Lung (tissue), 12 donors: ENCODE results near the gene C1orf116. TPM values are rescaled to one million over a fixed set of nuclear protein-coding genes. Genes with fewer than 3 reads are reported as not detected.

Experiments used
- ATAC-seq: fragments of 200-7000 bp; cut with Tn5 transposase; one replicate; pipeline ENCODE4 v1.9.1; 2020; ENCODE audit warnings: moderate number of reproducible peaks; ENCODE audit not compliant: insufficient read depth, low FRiP score
- DNase-seq, 3 donors: peaks; one replicate each; pipeline ENCODE4 v3.0.0-alpha.2; 2013 to 2017
- H3K27ac ChIP-seq, 2 donors: one replicate each; pipeline ENCODE4 v1.5.1; 2013; ENCODE audit warnings: mild to moderate bottlenecking in 2 of 2, moderate library complexity in 2 of 2, control low read depth in 1 of 2, inconsistent platforms in 1 of 2, low read depth in 1 of 2, low read length in 1 of 2
- H3K27me3 ChIP-seq, 3 donors: one replicate each; pipeline ENCODE4 v1.5.1; 2013; ENCODE audit warnings: low read length in 2 of 3; ENCODE audit not compliant: control insufficient read depth in 3 of 3, insufficient read depth in 3 of 3
- H3K36me3 ChIP-seq, 4 donors: one replicate each; pipeline ENCODE4 v1.5.1; 2013; ENCODE audit warnings: low read length in 4 of 4, mild to moderate bottlenecking in 1 of 4, moderate library complexity in 1 of 4; ENCODE audit not compliant: control insufficient read depth in 4 of 4, insufficient read depth in 4 of 4
- H3K4me1 ChIP-seq, 5 donors: one replicate each; pipeline ENCODE4 v1.5.1; 2013; ENCODE audit warnings: low read length in 5 of 5, mild to moderate bottlenecking in 2 of 5, moderate library complexity in 1 of 5; ENCODE audit not compliant: control insufficient read depth in 5 of 5, insufficient read depth in 5 of 5
- H3K4me3 ChIP-seq: one replicate; pipeline ENCODE4 v1.5.1; 2013; ENCODE audit warnings: mild to moderate bottlenecking, control low read depth, moderate library complexity
- H3K9ac ChIP-seq, 2 donors: one replicate each; pipeline ENCODE4 v1.5.1; 2013; ENCODE audit warnings: low read length in 2 of 2, control low read depth in 1 of 2; ENCODE audit not compliant: insufficient read depth in 1 of 2
- H3K9me3 ChIP-seq, 4 donors: one replicate each; pipeline ENCODE4 v1.5.1; 2013; ENCODE audit warnings: low read length in 3 of 4, mild to moderate bottlenecking in 1 of 4, moderate library complexity in 1 of 4; ENCODE audit not compliant: control insufficient read depth in 4 of 4, insufficient read depth in 3 of 4
- WGBS, 2 donors: extraction: QIAGEN DNeasy Blood & Tissue Kit; methylation state at CpG; one replicate each; pipeline ENCODE4 v1.1.7; 2013; 5-methylcytosine and 5-hydroxymethylcytosine counted together
- polyA plus RNA-seq, 2 donors: library from polyadenylated mRNA; stranded (reverse); fragments of 200-250 nt; gene quantifications; one replicate each; pipeline ENCODE4 v1.2.1, GENCODE V29; 2013
- total RNA-seq, 2 donors: library from RNA; depleted of rRNA in 1 of 2; stranded (reverse); fragments of >200 nt in 1 of 2; gene quantifications; one replicate each; pipeline ENCODE4 v1.2.1, GENCODE V29; 2014 to 2021
- TF ChIP-seq, protein P1 (sequence below): IDR thresholded peaks from 2 replicates; pipeline ENCODE4 v1.5.1; 2012; ENCODE audit warnings: mild to moderate bottlenecking; ENCODE audit errors: control extremely low read depth, extremely low read depth
- donor health status: control.
- donor health status: control.
- donor health status: Bipolar disorder and iron deficiency.
- donor health status: healthy.
- donor health status: DM: yes; HTN: yes; CAD: no.

C1orf116 gene
- total and polyA plus RNA-seq, 4 donors: 27.7 to 130 (median 91.6) TPM

DNA sequence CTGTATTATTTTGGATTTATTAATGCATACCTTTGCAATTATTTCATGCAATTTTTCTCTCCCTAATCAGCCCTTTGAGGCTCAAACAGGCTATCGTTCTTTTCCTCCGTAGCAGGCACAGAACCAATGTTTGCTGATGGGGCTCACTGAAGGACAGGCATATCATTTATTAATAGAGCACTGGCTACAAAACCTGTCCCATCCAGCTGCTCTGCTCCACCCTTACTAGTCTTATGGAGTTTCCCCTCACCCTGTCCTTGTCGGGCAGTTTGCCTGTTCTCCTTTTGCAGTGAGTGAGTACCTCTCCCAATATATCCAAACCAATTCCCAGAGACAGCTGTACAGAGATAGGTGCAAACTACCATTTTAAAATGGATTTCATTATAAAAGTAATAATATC, 45.7 kb downstream of the C1orf116 start:
- TF ChIP-seq, protein P1, sequence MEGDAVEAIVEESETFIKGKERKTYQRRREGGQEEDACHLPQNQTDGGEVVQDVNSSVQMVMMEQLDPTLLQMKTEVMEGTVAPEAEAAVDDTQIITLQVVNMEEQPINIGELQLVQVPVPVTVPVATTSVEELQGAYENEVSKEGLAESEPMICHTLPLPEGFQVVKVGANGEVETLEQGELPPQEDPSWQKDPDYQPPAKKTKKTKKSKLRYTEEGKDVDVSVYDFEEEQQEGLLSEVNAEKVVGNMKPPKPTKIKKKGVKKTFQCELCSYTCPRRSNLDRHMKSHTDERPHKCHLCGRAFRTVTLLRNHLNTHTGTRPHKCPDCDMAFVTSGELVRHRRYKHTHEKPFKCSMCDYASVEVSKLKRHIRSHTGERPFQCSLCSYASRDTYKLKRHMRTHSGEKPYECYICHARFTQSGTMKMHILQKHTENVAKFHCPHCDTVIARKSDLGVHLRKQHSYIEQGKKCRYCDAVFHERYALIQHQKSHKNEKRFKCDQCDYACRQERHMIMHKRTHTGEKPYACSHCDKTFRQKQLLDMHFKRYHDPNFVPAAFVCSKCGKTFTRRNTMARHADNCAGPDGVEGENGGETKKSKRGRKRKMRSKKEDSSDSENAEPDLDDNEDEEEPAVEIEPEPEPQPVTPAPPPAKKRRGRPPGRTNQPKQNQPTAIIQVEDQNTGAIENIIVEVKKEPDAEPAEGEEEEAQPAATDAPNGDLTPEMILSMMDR: no peak

DNA sequence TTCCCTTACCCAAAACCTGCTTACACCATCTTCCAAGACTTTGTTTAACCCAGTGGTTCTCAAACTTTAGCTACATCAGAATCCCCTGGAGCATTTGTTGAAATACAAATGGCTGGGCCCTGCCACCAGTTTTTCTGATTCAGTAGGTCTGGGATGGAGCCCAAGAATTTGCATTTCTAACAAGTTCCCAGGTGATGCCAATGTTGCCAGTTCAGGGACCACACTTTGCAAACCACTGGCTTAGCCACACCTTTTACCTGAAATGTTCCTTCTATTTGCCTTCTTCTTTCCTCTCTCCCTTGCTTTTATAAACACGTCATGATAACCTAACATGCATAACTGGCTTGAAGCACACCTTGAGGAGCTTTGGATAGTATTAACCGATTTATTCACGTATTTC, 46.2 kb downstream of the C1orf116 start:
- TF ChIP-seq, protein P1: no peak
- Histone ChIP-seq H3K4me3 (no peak overlapping the region), H3K27me3 (peaks cover 0 to 5% (median 3%) of the 10 kb centered on the region in 3 donors), H3K4me1 (peaks cover 0 to 3% (median 0%) of the 10 kb centered on the region in 5 donors), H3K36me3 (no peaks in the 10 kb centered on the region), H3K9me3 (no peaks in the 10 kb centered on the region), H3K27ac (no peak overlapping the region), H3K9ac (peak overlapping the region in 1 of 2 donors; percentile 6)
- 62 to 88% methylated on average over 3 of the region's 3 CpGs for WGBS, 2 donors
- no peak for DNase-seq
- ATAC-seq: no peak

More for the DNA sequence above, 45.7 kb downstream of the C1orf116 start:
- no peak for ATAC-seq
- Histone ChIP-seq H3K9ac (peak overlapping the region in 1 of 2 donors; percentile 6), H3K4me3 (no peak overlapping the region), H3K27ac (peak overlapping the region in 1 of 2 donors; percentile 46), H3K27me3 (peaks cover 0 to 5% (median 3%) of the 10 kb centered on the region in 3 donors), H3K9me3 (no peaks in the 10 kb centered on the region), H3K36me3 (no peaks in the 10 kb centered on the region), H3K4me1 (peaks cover 0 to 3% (median 0%) of the 10 kb centered on the region in 5 donors)
- no peak for DNase-seq
- WGBS, 2 donors: 63 to 81% methylated on average over 3 of the region's 3 CpGs

DNA sequence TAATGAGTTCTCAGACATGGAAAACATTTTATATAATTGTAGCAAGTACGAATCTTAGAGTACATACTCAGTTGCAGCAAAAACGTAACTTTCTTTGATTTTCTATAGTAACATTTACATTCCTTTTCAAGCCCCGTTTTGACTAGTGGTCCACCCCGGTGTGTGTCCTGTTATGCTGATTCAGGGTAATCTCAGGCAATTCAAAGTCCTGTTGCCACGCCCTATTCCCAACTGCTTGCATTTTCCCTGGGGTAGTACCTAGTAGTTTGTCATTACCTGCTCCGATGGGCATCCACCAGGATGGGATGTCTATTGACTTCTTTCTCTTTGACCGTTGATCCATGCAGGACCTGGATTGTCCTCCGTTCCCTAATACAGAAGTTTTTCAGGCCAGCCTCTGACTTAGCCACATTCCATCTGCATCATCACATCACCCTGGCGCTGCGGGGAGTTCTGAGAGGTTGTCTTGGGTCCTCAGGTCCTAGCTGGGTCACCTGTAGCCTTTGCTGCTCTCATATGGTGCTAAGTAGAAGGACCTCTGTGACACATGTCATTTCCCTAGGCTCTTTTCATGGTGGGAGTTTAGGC, 47.3 kb downstream of the C1orf116 start:
- ATAC-seq: no peak
- WGBS, 2 donors: 79 to 88% methylated on average over 10 of the region's 10 CpGs
- Histone ChIP-seq H3K27me3 (peaks cover 0 to 5% (median 3%) of the 10 kb centered on the region in 3 donors), H3K4me3 (no peak overlapping the region), H3K27ac (no peak overlapping the region), H3K4me1 (peaks cover 0 to 3% (median 0%) of the 10 kb centered on the region in 5 donors), H3K9ac (no peak overlapping the region), H3K36me3 (no peaks in the 10 kb centered on the region), H3K9me3 (no peaks in the 10 kb centered on the region)
- TF ChIP-seq, protein P1: no peak
- DNase-seq: no peak
